ENCODE results near the gene U2AF1L4.

- TF ChIP-seq CTCF (IDR thresholded peaks at IDR 0.05) (no peak), POLR2A (IDR thresholded peaks at IDR 0.05) (no peak)
Measured at GRCh38 chr19:35774274-35775045, 29.2 kb upstream of the U2AF1L4 start.
